NB4 (cell line): ENCODE results near the gene NDUFAF7.

ENCODE experiments used
- TF ChIP-seq, protein P1 (sequence below): IDR thresholded peaks from one replicate; pipeline ENCODE4 v1.5.1; 2012; ENCODE audit warnings: low read depth, low read length
- TF ChIP-seq, protein P2 (sequence below): IDR thresholded peaks from 2 replicates; pipeline ENCODE4 v1.6.1; 2011; ENCODE audit warnings: low read depth, low read length

DNA sequence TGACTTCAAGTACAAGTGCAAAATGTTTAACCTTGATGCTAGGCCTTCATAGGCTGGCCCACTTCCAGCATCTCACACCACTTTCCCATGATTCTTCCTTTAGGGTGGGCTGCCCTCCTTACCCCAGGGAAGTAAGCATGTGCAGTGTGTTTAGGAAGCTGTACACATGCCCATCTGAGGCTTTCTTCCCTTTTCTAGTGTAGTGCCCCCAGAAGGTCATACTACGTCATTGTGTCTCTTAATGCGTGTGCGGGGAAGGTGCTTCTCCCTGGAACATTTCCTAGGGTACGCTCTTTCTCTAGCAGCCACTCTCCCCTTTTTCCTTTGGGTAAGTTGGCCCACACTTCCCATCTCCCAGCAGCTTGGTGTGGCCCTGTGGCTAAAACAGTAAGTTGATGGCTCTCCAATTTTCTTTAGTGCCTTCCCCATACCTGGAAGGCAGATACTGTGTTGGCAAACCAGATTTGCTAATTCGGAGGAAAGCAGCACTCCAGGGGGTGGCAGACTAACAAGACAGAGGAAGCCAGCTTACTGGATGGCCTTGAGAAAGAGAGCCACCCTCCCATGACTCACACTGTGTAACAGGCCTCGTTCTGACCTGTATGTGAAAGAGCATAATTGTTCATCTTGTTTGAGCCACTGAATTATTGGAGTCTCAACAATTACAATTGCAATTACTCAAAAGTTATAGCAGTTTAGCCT, 41.9 kb upstream of the NDUFAF7 start:
- TF ChIP-seq, protein P1, sequence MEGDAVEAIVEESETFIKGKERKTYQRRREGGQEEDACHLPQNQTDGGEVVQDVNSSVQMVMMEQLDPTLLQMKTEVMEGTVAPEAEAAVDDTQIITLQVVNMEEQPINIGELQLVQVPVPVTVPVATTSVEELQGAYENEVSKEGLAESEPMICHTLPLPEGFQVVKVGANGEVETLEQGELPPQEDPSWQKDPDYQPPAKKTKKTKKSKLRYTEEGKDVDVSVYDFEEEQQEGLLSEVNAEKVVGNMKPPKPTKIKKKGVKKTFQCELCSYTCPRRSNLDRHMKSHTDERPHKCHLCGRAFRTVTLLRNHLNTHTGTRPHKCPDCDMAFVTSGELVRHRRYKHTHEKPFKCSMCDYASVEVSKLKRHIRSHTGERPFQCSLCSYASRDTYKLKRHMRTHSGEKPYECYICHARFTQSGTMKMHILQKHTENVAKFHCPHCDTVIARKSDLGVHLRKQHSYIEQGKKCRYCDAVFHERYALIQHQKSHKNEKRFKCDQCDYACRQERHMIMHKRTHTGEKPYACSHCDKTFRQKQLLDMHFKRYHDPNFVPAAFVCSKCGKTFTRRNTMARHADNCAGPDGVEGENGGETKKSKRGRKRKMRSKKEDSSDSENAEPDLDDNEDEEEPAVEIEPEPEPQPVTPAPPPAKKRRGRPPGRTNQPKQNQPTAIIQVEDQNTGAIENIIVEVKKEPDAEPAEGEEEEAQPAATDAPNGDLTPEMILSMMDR, result peak; percentile 10
- TF ChIP-seq, protein P2, sequence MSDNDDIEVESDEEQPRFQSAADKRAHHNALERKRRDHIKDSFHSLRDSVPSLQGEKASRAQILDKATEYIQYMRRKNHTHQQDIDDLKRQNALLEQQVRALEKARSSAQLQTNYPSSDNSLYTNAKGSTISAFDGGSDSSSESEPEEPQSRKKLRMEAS, result peak; percentile 52; the same call in 1 of the 2 replicates
